ENCODE data around the gene NR1I3.

DNA sequence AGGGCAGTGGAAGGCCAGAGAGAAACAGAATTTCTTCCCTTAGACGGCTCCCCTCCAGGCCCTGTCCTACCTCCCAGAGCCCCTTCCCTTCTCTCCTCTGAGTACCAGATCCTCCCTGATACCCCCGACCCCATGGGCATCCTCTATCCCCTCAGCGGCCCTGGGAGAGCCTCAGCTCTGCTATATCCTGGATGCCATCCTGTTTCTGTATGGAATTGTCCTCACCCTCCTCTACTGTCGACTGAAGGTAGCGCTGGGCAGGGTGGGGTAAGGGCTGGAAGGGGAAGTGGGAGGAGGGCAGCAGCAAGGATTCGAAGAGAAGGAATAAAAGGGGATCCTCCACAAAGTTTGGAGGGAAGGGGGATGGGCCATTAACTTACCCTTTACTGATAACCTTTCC lies 20.2 kb downstream of the NR1I3 start:
- no peak for TF ChIP-seq EZH2 (IDR thresholded peaks at IDR 0.05; ENCODE audit: insufficient read depth, poor library complexity, severe bottlenecking)
- TF ChIP-seq EZH2phosphoT487 (IDR thresholded peaks at IDR 0.05; ENCODE audit: insufficient read depth, low read depth): no peak

Data from GM23248 (cell line).